Measurements from ENCODE around the gene PCSK4.

Gene PCSK4

GRCh38 chr19:1467490-1468273, 22.5 kb downstream of the PCSK4 start:
- Histone ChIP-seq H3K79me2 (ENCODE audit: control insufficient read depth, low read length) (no peaks in the 10 kb centered on the region), H3K27me3 (ENCODE audit: control insufficient read depth, low read length) (peaks cover 39% of the 10 kb centered on the region)

GRCh38 chr19:1467215-1467489, 23.0 kb downstream of the PCSK4 start:
- 0 out of 2 replicates have a peak, but pooled peaks cover 12% of the 10 kb centered on the region for H4K20me1 ChIP-seq (ENCODE audit: control insufficient read depth, insufficient read depth, low read depth, low read length)
- H3K27me3 ChIP-seq (ENCODE audit: control insufficient read depth, low read length) = peaks cover 36% of the 10 kb centered on the region
- no peaks in the 10 kb centered on the region for H3K36me3 ChIP-seq (ENCODE audit: control insufficient read depth, low read length)
- H3K4me3 ChIP-seq (ENCODE audit: low read length) = no peak overlapping the region
- H3F3A ChIP-seq (ENCODE audit: control insufficient read depth, insufficient read depth) = 0 out of 2 replicates have a peak, but pooled peaks cover 4% of the 10 kb centered on the region
- no peaks in the 10 kb centered on the region for H3K9me3 ChIP-seq (ENCODE audit: control insufficient read depth, insufficient read depth, low read length)
- H3K79me2 ChIP-seq (ENCODE audit: control insufficient read depth, low read length) = no peaks in the 10 kb centered on the region
- H3K9me2 ChIP-seq (replicated peaks; ENCODE audit: control insufficient read depth, low read length) = no peaks in the 10 kb centered on the region
- no peak for TF ChIP-seq EZH2phosphoT487 (IDR thresholded peaks at IDR 0.05; ENCODE audit: borderline replicate concordance, low read length)
- TF ChIP-seq CTCF (IDR thresholded peaks at IDR 0.05; ENCODE audit: low read depth, low read length, poor library complexity, severe bottlenecking) = no peak
- H3K27ac ChIP-seq (ENCODE audit: low read depth, low read length) = no peak overlapping the region
- H3K4me2 ChIP-seq (ENCODE audit: low read length) = no peak overlapping the region
- peaks cover 23% of the 10 kb centered on the region for H3K4me1 ChIP-seq (ENCODE audit: control insufficient read depth, low read length)

More at GRCh38 chr19:1467490-1468273, 22.5 kb downstream of the PCSK4 start:
- no peak overlapping the region for H3K4me2 ChIP-seq (ENCODE audit: low read length)
- H3K9me2 ChIP-seq (replicated peaks; ENCODE audit: control insufficient read depth, low read length) = no peaks in the 10 kb centered on the region
- H3K4me1 ChIP-seq (ENCODE audit: control insufficient read depth, low read length) = peaks cover 23% of the 10 kb centered on the region
- 0 out of 2 replicates have a peak, but pooled peaks cover 4% of the 10 kb centered on the region for H3F3A ChIP-seq (ENCODE audit: control insufficient read depth, insufficient read depth)
- no peak overlapping the region for H3K27ac ChIP-seq (ENCODE audit: low read depth, low read length)
- peaks cover 13% of the 10 kb centered on the region; the same call in 1 of the 2 replicates for H4K20me1 ChIP-seq (ENCODE audit: control insufficient read depth, insufficient read depth, low read depth, low read length)
- H3K36me3 ChIP-seq (ENCODE audit: control insufficient read depth, low read length) = no peaks in the 10 kb centered on the region
- H3K4me3 ChIP-seq (ENCODE audit: low read length) = no peak overlapping the region
- TF ChIP-seq CTCF (IDR thresholded peaks at IDR 0.05; ENCODE audit: low read depth, low read length, poor library complexity, severe bottlenecking) (no peak), EZH2phosphoT487 (IDR thresholded peaks at IDR 0.05; ENCODE audit: borderline replicate concordance, low read length) (no peak)
- no peaks in the 10 kb centered on the region for H3K9me3 ChIP-seq (ENCODE audit: control insufficient read depth, insufficient read depth, low read length)

GRCh38 chr19:1466461-1467214, 23.5 kb downstream of the PCSK4 start:
- H3K9me2 ChIP-seq (replicated peaks; ENCODE audit: control insufficient read depth, low read length) = no peaks in the 10 kb centered on the region
- H3K36me3 ChIP-seq (ENCODE audit: control insufficient read depth, low read length) = no peaks in the 10 kb centered on the region
- peaks cover 18% of the 10 kb centered on the region for H3K4me1 ChIP-seq (ENCODE audit: control insufficient read depth, low read length)
- no peak overlapping the region for H3K27ac ChIP-seq (ENCODE audit: low read depth, low read length)
- no peaks in the 10 kb centered on the region for H3K9me3 ChIP-seq (ENCODE audit: control insufficient read depth, insufficient read depth, low read length)
- H3K79me2 ChIP-seq (ENCODE audit: control insufficient read depth, low read length) = no peaks in the 10 kb centered on the region
- H3K27me3 ChIP-seq (ENCODE audit: control insufficient read depth, low read length) = peaks cover 31% of the 10 kb centered on the region
- no peak overlapping the region for H3K4me2 ChIP-seq (ENCODE audit: low read length)
- H3K4me3 ChIP-seq (ENCODE audit: low read length) = no peak overlapping the region
- no peaks in the 10 kb centered on the region for H3F3A ChIP-seq (ENCODE audit: control insufficient read depth, insufficient read depth)
- no peak for TF ChIP-seq EZH2phosphoT487 (IDR thresholded peaks at IDR 0.05; ENCODE audit: borderline replicate concordance, low read length)
- TF ChIP-seq CTCF (IDR thresholded peaks at IDR 0.05; ENCODE audit: low read depth, low read length, poor library complexity, severe bottlenecking) = no peak
- 0 out of 2 replicates have a peak, but pooled peaks cover 8% of the 10 kb centered on the region for H4K20me1 ChIP-seq (ENCODE audit: control insufficient read depth, insufficient read depth, low read depth, low read length)

Measured in DOHH2 (cell line).